CD14-positive monocyte (primary cell): ENCODE results near the gene TSC22D1. TPM values are rescaled to one million over a fixed set of nuclear protein-coding genes. Genes with fewer than 3 reads are reported as not detected.

Experiments used
- DNase-seq, 3 donors: peaks; one replicate each; pipeline ENCODE4 v3.0.0-alpha.2; 2011 to 2022
- H2AFZ ChIP-seq: 2 replicates; pipeline ENCODE4 v1.6.0; 2012; ENCODE audit warnings: mild to moderate bottlenecking, low read depth, low read length, inconsistent platforms; ENCODE audit not compliant: insufficient read depth, poor library complexity, severe bottlenecking
- H3K27ac ChIP-seq, 2 donors: 1 replicate in 1 of 2; 2 replicates in 1 of 2; pipeline ENCODE4 v1.5.1; 2012 to 2013; ENCODE audit warnings: low read length in 2 of 2, control low read depth in 1 of 2, inconsistent platforms in 1 of 2, low read depth in 1 of 2, mild to moderate bottlenecking in 1 of 2
- H3K27me3 ChIP-seq, 2 donors: one replicate each; pipeline versions ENCODE4 v1.6.0 to v1.6.1; 2011 to 2013; ENCODE audit warnings: low read length in 2 of 2; ENCODE audit not compliant: control insufficient read depth in 2 of 2, insufficient read depth in 2 of 2
- H3K36me3 ChIP-seq, 2 donors: replicated peaks in 1 of 2; 1 replicate in 1 of 2; 2 replicates in 1 of 2; pipeline versions ENCODE4 v1.5.1 to v1.6.1; 2012 to 2013; ENCODE audit warnings: low read length in 2 of 2, control low read depth in 1 of 2, inconsistent platforms in 1 of 2, mild to moderate bottlenecking in 1 of 2; ENCODE audit not compliant: insufficient read depth in 2 of 2, control insufficient read depth in 1 of 2
- H3K4me1 ChIP-seq, 2 donors: 1 replicate in 1 of 2; 2 replicates in 1 of 2; pipeline versions ENCODE4 v1.5.1 to v1.6.1; 2012 to 2013; ENCODE audit warnings: low read length in 2 of 2, control low read depth in 1 of 2, inconsistent platforms in 1 of 2, mild to moderate bottlenecking in 1 of 2, moderate library complexity in 1 of 2; ENCODE audit not compliant: insufficient read depth in 2 of 2, control insufficient read depth in 1 of 2
- H3K4me2 ChIP-seq: replicated peaks from 2 replicates; pipeline ENCODE3; 2012; ENCODE audit warnings: low read length, moderate library complexity, mild to moderate bottlenecking; ENCODE audit not compliant: poor library complexity, severe bottlenecking; ENCODE audit errors: extremely low read depth
- H3K4me3 ChIP-seq, 3 experiments: fragments of 200-600 bp in 1 of 3; sonication (generic) in 1 of 3; replicated peaks in 1 of 3; 1 replicate in 2 of 3; 2 replicates in 1 of 3; pipeline ENCODE4 v1.5.1; 2011 to 2013; ENCODE audit warnings: low read length in 3 of 3, mild to moderate bottlenecking in 3 of 3, control low read depth in 2 of 3, low read depth in 2 of 3, inconsistent platforms in 1 of 3, moderate library complexity in 1 of 3
- H3K79me2 ChIP-seq: 2 replicates; pipeline ENCODE4 v1.6.0; 2012; ENCODE audit warnings: mild to moderate bottlenecking, control low read depth, inconsistent platforms, low read length, moderate library complexity; ENCODE audit not compliant: insufficient read depth
- H3K9ac ChIP-seq: 2 replicates; pipeline ENCODE4 v1.6.0; 2017; ENCODE audit warnings: low read length, mild to moderate bottlenecking; ENCODE audit not compliant: insufficient read depth, poor library complexity, severe bottlenecking
- H3K9me3 ChIP-seq, 2 donors: replicated peaks in 1 of 2; 1 replicate in 1 of 2; 2 replicates in 1 of 2; pipeline versions ENCODE4 v1.5.1 to v1.6.1; 2012 to 2013; ENCODE audit warnings: low read length in 2 of 2, control low read depth in 1 of 2; ENCODE audit not compliant: control insufficient read depth in 1 of 2, insufficient read depth in 1 of 2
- H4K20me1 ChIP-seq: 2 replicates; pipeline ENCODE4 v1.6.0; 2012; ENCODE audit warnings: mild to moderate bottlenecking, low read length, control low read depth, moderate library complexity; ENCODE audit not compliant: insufficient read depth
- H3K27ac Mint-ChIP-seq, 7 donors: one replicate each; pipeline ENCODE4 v1.8.0; 2020; ENCODE audit warnings: mild to moderate bottlenecking in 7 of 7, mixed read lengths in 7 of 7, moderate library complexity in 6 of 7, inconsistent platforms in 2 of 7
- H3K27me3 Mint-ChIP-seq, 3 donors: one replicate each; pipeline ENCODE4 v1.8.0; 2021 to 2022; ENCODE audit warnings: low read depth in 3 of 3, mild to moderate bottlenecking in 3 of 3, mixed read lengths in 3 of 3, moderate library complexity in 3 of 3, inconsistent platforms in 1 of 3
- H3K36me3 Mint-ChIP-seq, 2 donors: one replicate each; pipeline ENCODE4 v1.8.0; 2020; ENCODE audit warnings: mixed read lengths in 2 of 2, inconsistent platforms in 1 of 2, mild to moderate bottlenecking in 1 of 2
- H3K4me1 Mint-ChIP-seq: one replicate; pipeline ENCODE4 v1.8.0; 2020; ENCODE audit warnings: mild to moderate bottlenecking, mixed read lengths
- H3K4me3 Mint-ChIP-seq, 2 donors: one replicate each; pipeline ENCODE4 v1.8.0; 2020; ENCODE audit warnings: mild to moderate bottlenecking in 2 of 2, mixed read lengths in 2 of 2, moderate library complexity in 1 of 2
- H3K9me3 Mint-ChIP-seq, 7 donors: one replicate each; pipeline ENCODE4 v1.8.0; 2020 to 2022; ENCODE audit warnings: mixed read lengths in 7 of 7, mild to moderate bottlenecking in 6 of 7, moderate library complexity in 6 of 7, inconsistent platforms in 2 of 7
- CTCF ChIP-seq: fragments of 200-600 bp; IDR thresholded peaks from one replicate; pipeline ENCODE4 v1.8.0; 2022; ENCODE audit warnings: antibody characterized with exemption, mild to moderate bottlenecking
- WGBS: methylation state at CpG from one replicate; pipeline ENCODE4 v1.1.5; 2013; ENCODE audit warnings: missing lambda C conversion rate; ENCODE audit not compliant: insufficient coverage; 5-methylcytosine and 5-hydroxymethylcytosine counted together
- intact Hi-C, 2 donors: fragments of 100-400 bp; cut with micrococcal nuclease; formaldehyde crosslinking; loops; one replicate each; pipeline versions ENCODE4 v1.15.0 to v1.15.1; 2023
- polyA plus RNA-seq, 3 donors: library from polyadenylated mRNA; depleted of rRNA in 1 of 3; unstranded in 2 of 3; stranded (reverse) in 1 of 3; fragments of 300-500 nt in 2 of 3; fragments of >200 nt in 1 of 3; fragmentation: Illumina TruSeq in 2 of 3; gene quantifications; 1 replicate in 2 of 3; 2 replicates in 1 of 3; pipeline ENCODE4 v1.2.3, GENCODE V29; 2012 to 2021

Gene TSC22D1
- polyA plus RNA-seq, 3 donors: 1.9 to 10.4 (median 3.1) TPM

- Mint-ChIP-seq H3K27me3 (peaks cover 10 to 17% (median 14%) of the 10 kb centered on the region in 3 donors), H3K36me3 (no peaks in the 10 kb centered on the region), H3K9me3 (peaks cover 0 to 1% (median 0%) of the 10 kb centered on the region in 7 donors), H3K4me1 (peaks cover 6% of the 10 kb centered on the region), H3K27ac (no peak overlapping the region), H3K4me3 (no peak overlapping the region)
- Histone ChIP-seq H2AFZ (no peak overlapping the region), H3K79me2 (no peaks in the 10 kb centered on the region), H3K9ac (no peak overlapping the region), H3K27me3 (no peaks in the 10 kb centered on the region), H3K9me3 (no peaks in the 10 kb centered on the region), H3K4me3 (no peak overlapping the region), H3K27ac (no peak overlapping the region), H3K4me2 (no peak overlapping the region), H3K36me3 (no peaks in the 10 kb centered on the region), H4K20me1 (no peaks in the 10 kb centered on the region), H3K4me1 (no peaks in the 10 kb centered on the region)
- TF ChIP-seq CTCF: no peak
- no peak for DNase-seq
- intact Hi-C loops: no loop called here
- no CpG with 5 or more reads among the region's 5 CpGs for WGBS
Observed at GRCh38 chr13:44406617-44407016, 169.5 kb downstream of the TSC22D1 start.

- no peak for TF ChIP-seq CTCF
- no peak overlapping the region for H3K9ac ChIP-seq
- H3K9me3 ChIP-seq: no peaks in the 10 kb centered on the region
- Mint-ChIP-seq H3K36me3 (no peaks in the 10 kb centered on the region), H3K27ac (no peak overlapping the region), H3K27me3 (peaks cover 8 to 19% (median 13%) of the 10 kb centered on the region in 3 donors), H3K4me1 (peaks cover 6% of the 10 kb centered on the region), H3K9me3 (no peaks in the 10 kb centered on the region), H3K4me3 (no peak overlapping the region)
- intact Hi-C loops: no loop called here
- WGBS: 84% methylated on average over 10 of the region's 15 CpGs
- H3K27ac ChIP-seq: no peak overlapping the region
- H3K79me2 ChIP-seq: no peaks in the 10 kb centered on the region
- H3K4me2 ChIP-seq: no peak overlapping the region
- no peaks in the 10 kb centered on the region for H3K4me1 ChIP-seq
- no peak for DNase-seq
- H3K27me3 ChIP-seq: no peaks in the 10 kb centered on the region
- H3K4me3 ChIP-seq: no peak overlapping the region
- H3K36me3 ChIP-seq: no peaks in the 10 kb centered on the region
- H4K20me1 ChIP-seq: no peaks in the 10 kb centered on the region
- no peak overlapping the region for H2AFZ ChIP-seq
Observed at GRCh38 chr13:44404261-44405132, 171.6 kb downstream of the TSC22D1 start.
